ENCODE data around the gene OAT.
A peak's percentile ranks its signal among the peaks of the same experiment; 100 is the strongest.

The OAT gene

GRCh38 chr10:124418726-124419501, at the start of gene OAT:
OAT (minus strand) TSS chr10:124418923; CDS start chr10:124412171, 6,752 bp downstream.
- peak; percentile 94 for ATAC-seq

GRCh38 chr10:124467165-124467564, 48.4 kb upstream of the OAT start:
- TF ChIP-seq TOX (CRISPR knock-in tag; IDR thresholded peaks at IDR 0.05; ENCODE audit: borderline replicate concordance) (no peak), ZNF8 (CRISPR knock-in tag; IDR thresholded peaks at IDR 0.05) (no peak), ZFP3 (CRISPR knock-in tag; IDR thresholded peaks at IDR 0.05) (no peak)
- ATAC-seq = no peak

More at GRCh38 chr10:124418726-124419501, at the start of gene OAT:
- TF ChIP-seq ZFP3 (CRISPR knock-in tag; IDR thresholded peaks at IDR 0.05) (no peak), ESRRG (CRISPR knock-in tag; IDR thresholded peaks at IDR 0.05) (no peak), ARNTL (CRISPR knock-in tag; IDR thresholded peaks at IDR 0.05; ENCODE audit: borderline replicate concordance, low read depth) (no peak), BACH2 (CRISPR knock-in tag; IDR thresholded peaks at IDR 0.05; ENCODE audit: borderline replicate concordance) (no peak), ZC3H10 (CRISPR knock-in tag; IDR thresholded peaks at IDR 0.05) (no peak), TOX (CRISPR knock-in tag; IDR thresholded peaks at IDR 0.05; ENCODE audit: borderline replicate concordance) (no peak), ZNF8 (CRISPR knock-in tag; IDR thresholded peaks at IDR 0.05) (no peak), CREB5 (CRISPR knock-in tag; IDR thresholded peaks at IDR 0.05; ENCODE audit: low read depth) (no peak)

GRCh38 chr10:124465777-124466488, 47.2 kb upstream of the OAT start:
- no peak for ATAC-seq
- no peak for TF ChIP-seq CREB5 (CRISPR knock-in tag; IDR thresholded peaks at IDR 0.05; ENCODE audit: low read depth)
- TF ChIP-seq POU6F1 (CRISPR knock-in tag; IDR thresholded peaks at IDR 0.05; ENCODE audit: borderline replicate concordance, low read depth) = no peak
- TF ChIP-seq OSR1 (CRISPR knock-in tag; IDR thresholded peaks at IDR 0.05) = no peak
- TF ChIP-seq ARNTL (CRISPR knock-in tag; IDR thresholded peaks at IDR 0.05; ENCODE audit: borderline replicate concordance, low read depth) = no peak
- TF ChIP-seq PPARA (CRISPR knock-in tag; IDR thresholded peaks at IDR 0.05; ENCODE audit: borderline replicate concordance) = no peak
- no peak for TF ChIP-seq BACH2 (CRISPR knock-in tag; IDR thresholded peaks at IDR 0.05; ENCODE audit: borderline replicate concordance)
- no peak for TF ChIP-seq TCF4 (CRISPR knock-in tag; IDR thresholded peaks at IDR 0.05; ENCODE audit: borderline replicate concordance)
- TF ChIP-seq ZFP3 (CRISPR knock-in tag; IDR thresholded peaks at IDR 0.05) = no peak
- no peak for TF ChIP-seq ZNF70 (CRISPR knock-in tag; IDR thresholded peaks at IDR 0.05)
- no peak for TF ChIP-seq PATZ1 (CRISPR knock-in tag; IDR thresholded peaks at IDR 0.05; ENCODE audit: borderline replicate concordance)
- no peak for TF ChIP-seq RARB (CRISPR knock-in tag; IDR thresholded peaks at IDR 0.05)
- no peak for TF ChIP-seq ZFP30 (CRISPR knock-in tag; IDR thresholded peaks at IDR 0.05)
- TF ChIP-seq ZNF565 (CRISPR knock-in tag; conservative IDR thresholded peaks at IDR 0.05; ENCODE audit: low read depth) = no peak
- no peak for TF ChIP-seq TOX (CRISPR knock-in tag; IDR thresholded peaks at IDR 0.05; ENCODE audit: borderline replicate concordance)
- no peak for TF ChIP-seq ESRRG (CRISPR knock-in tag; IDR thresholded peaks at IDR 0.05)
- no peak for TF ChIP-seq GLIS3 (CRISPR knock-in tag; IDR thresholded peaks at IDR 0.05)
- no peak for TF ChIP-seq CSRNP3 (CRISPR knock-in tag; IDR thresholded peaks at IDR 0.05)
- no peak for TF ChIP-seq ZC3H10 (CRISPR knock-in tag; IDR thresholded peaks at IDR 0.05)
- TF ChIP-seq CSDC2 (CRISPR knock-in tag; IDR thresholded peaks at IDR 0.05) = no peak
- no peak for TF ChIP-seq TSHZ2 (CRISPR knock-in tag; IDR thresholded peaks at IDR 0.05)

All from SK-N-SH treated with all-trans-retinoic acid at 6 μM for 48 hours (cell line).